Left lung (tissue), 10 donors: ENCODE data around the gene MIGA2. TPM values are rescaled to one million over a fixed set of nuclear protein-coding genes. Genes with fewer than 3 reads are reported as not detected.

Experiments
- ATAC-seq: fragments of 200-7000 bp; cut with Tn5 transposase; one replicate; pipeline ENCODE4 v1.9.1; 2020; ENCODE audit warnings: moderate library complexity
- DNase-seq, 4 donors: peaks; one replicate each; pipeline ENCODE4 v3.0.0-alpha.2; 2013 to 2020
- H3K27ac ChIP-seq, 2 donors: fragments of 200-600 bp; sonication (generic) in 1 of 2; one replicate each; pipeline versions ENCODE4 v1.5.0 to v1.8.0; 2020 to 2021
- H3K27me3 ChIP-seq, 2 donors: fragments of 200-600 bp; sonication (generic) in 1 of 2; one replicate each; pipeline versions ENCODE4 v1.5.0 to v1.8.0; 2020 to 2021
- H3K36me3 ChIP-seq, 2 donors: fragments of 200-600 bp; sonication (generic) in 1 of 2; one replicate each; pipeline versions ENCODE4 v1.5.0 to v1.8.0; 2020 to 2021
- H3K4me1 ChIP-seq, 2 donors: fragments of 200-600 bp; one replicate each; pipeline ENCODE4 v1.8.0; 2021
- H3K4me3 ChIP-seq, 2 donors: fragments of 200-600 bp; sonication (generic) in 1 of 2; one replicate each; pipeline versions ENCODE4 v1.5.0 to v1.8.0; 2020 to 2021; ENCODE audit warnings: mild to moderate bottlenecking in 1 of 2
- H3K9me3 ChIP-seq, 2 donors: fragments of 200-600 bp; sonication (generic) in 1 of 2; one replicate each; pipeline versions ENCODE4 v1.5.0 to v1.8.0; 2020 to 2021
- CTCF ChIP-seq, 2 donors: fragments of 200-600 bp; sonication (generic) in 1 of 2; IDR thresholded peaks; one replicate each; pipeline versions ENCODE4 v1.5.0 to v1.8.0; 2021; ENCODE audit warnings: antibody characterized with exemption in 2 of 2
- intact Hi-C, 2 donors: fragments of 100-400 bp; cut with DNase I; formaldehyde crosslinking; loops; one replicate each; pipeline versions ENCODE4 v1.11.2 to v1.14.2; 2022
- polyA plus RNA-seq, 6 donors: library from polyadenylated mRNA; unstranded; fragments of 120-200 nt; gene quantifications; one replicate each; pipeline ENCODE4 v1.2.1, GENCODE V29; 2013; ENCODE audit not compliant: insufficient read length in 6 of 6
- total RNA-seq, 2 donors: library from RNA; stranded (reverse); fragmentation: NEBNext Ultra II Directional; extraction: Animal tissue kit (Norgen Biotek cat#: 25700); gene quantifications; one replicate each; pipeline ENCODE4 v1.2.1, GENCODE V29; 2021
- donor health status: DM: no; HTN: yes; CAD: no.
- donor health status: DM: no; HTN: no; CAD: no.

Gene MIGA2
- total and polyA plus RNA-seq, 8 donors, result 15.9 to 28.6 (median 19.3) TPM

DNA sequence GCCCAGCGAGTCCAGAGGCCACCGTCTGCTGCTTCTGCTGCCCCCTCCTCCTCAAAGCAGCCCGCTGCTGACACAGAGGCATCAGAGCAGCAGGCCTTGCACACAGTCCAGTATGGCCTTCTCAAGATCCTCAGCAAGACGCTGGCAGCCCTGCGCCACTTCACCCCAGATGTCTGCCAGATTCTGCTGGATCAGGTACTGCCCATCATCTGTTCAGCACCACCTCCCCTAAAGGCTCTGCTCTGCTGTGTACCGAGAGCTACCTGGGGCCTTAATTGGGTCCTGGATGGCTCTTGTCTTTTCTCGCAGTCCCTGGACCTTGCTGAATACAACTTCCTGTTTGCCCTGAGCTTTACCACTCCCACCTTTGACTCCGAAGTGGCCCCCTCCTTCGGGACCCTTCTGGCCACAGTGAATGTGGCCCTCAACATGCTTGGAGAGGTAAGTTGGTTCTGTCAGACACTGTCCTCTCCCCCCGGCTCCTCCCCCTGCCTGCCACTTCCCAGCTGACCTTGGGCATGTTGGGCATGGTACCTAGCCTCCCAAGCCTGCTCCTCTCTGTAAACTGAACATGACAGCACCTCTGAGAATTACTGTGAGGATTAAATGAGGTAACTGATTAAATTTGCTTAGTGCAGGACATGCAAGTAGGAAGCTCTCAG is 31.0 kb upstream of the MIGA2 start:
- H3K4me1 ChIP-seq, result no peaks in the 10 kb centered on the region
- no peaks in the 10 kb centered on the region for H3K9me3 ChIP-seq
- no peak for TF ChIP-seq CTCF (IDR thresholded peaks at IDR 0.05)
- no peaks in the 10 kb centered on the region for H3K27me3 ChIP-seq
- no peak overlapping the region for H3K4me3 ChIP-seq
- no peak for ATAC-seq
- intact Hi-C loops, result no loop called here
- peaks cover 0 to 99% of the 10 kb centered on the region in 2 donors for H3K36me3 ChIP-seq
- DNase-seq, result no peak
- H3K27ac ChIP-seq, result no peak overlapping the region

DNA sequence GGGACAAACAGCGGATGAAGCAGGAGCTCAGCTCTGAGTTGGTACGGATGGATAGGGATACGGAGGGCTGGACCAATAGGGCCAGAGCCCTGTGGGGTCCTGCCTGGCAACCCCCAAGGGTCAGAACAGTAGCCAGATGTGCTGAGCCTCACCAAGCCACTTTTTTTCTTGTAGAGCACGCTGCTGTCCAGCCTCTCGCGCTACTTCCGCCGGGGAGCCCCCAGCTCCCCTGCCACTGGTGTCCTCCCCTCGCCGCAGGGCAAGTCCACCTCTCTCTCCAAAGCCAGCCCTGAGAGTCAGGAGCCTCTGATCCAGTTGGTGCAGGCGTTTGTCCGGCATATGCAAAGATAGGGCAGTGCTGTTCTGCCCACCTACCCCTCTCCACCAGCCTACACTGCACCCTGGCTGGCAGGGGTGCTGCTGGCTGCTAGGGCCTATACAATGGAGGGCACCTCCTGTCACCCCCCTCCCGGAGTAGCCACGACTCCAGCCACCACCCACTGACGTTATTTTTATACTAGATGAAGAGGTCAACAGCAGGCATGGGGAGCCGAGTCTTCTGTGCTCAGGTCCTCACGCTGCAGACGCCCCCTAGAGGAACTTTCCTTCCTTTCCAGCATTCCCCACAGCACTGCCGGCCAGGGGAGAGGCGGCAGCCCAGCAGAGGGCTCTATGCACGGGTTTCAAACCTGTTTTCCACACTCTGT is 29.9 kb upstream of the MIGA2 start:
- Histone ChIP-seq H3K9me3 (no peaks in the 10 kb centered on the region), H3K4me1 (no peaks in the 10 kb centered on the region), H3K27me3 (no peaks in the 10 kb centered on the region), H3K27ac (no peak overlapping the region), H3K4me3 (no peak overlapping the region), H3K36me3 (peaks cover 0 to 99% of the 10 kb centered on the region in 2 donors)
- peak; percentile 72 to 82 for TF ChIP-seq CTCF (IDR thresholded peaks at IDR 0.05)
- intact Hi-C loops, result no loop called here
- peak in 3 of 4 donors; percentile 46 to 68 (median 61) for DNase-seq
- ATAC-seq, result peak; percentile 88

- H3K27me3 ChIP-seq, result no peaks in the 10 kb centered on the region
- ATAC-seq, result no peak
- peaks cover 0 to 99% of the 10 kb centered on the region in 2 donors for H3K36me3 ChIP-seq
- no peaks in the 10 kb centered on the region for H3K4me1 ChIP-seq
- no peak overlapping the region for H3K27ac ChIP-seq
- peak in 1 of 4 donors; percentile 18 for DNase-seq
- H3K4me3 ChIP-seq, result no peak overlapping the region
- intact Hi-C loops, result no loop called here
- H3K9me3 ChIP-seq, result no peaks in the 10 kb centered on the region
- no peak for TF ChIP-seq CTCF (IDR thresholded peaks at IDR 0.05)
These were observed 29.2 kb upstream of the MIGA2 start for GRCh38 chr9:129007035-129007765.

DNA sequence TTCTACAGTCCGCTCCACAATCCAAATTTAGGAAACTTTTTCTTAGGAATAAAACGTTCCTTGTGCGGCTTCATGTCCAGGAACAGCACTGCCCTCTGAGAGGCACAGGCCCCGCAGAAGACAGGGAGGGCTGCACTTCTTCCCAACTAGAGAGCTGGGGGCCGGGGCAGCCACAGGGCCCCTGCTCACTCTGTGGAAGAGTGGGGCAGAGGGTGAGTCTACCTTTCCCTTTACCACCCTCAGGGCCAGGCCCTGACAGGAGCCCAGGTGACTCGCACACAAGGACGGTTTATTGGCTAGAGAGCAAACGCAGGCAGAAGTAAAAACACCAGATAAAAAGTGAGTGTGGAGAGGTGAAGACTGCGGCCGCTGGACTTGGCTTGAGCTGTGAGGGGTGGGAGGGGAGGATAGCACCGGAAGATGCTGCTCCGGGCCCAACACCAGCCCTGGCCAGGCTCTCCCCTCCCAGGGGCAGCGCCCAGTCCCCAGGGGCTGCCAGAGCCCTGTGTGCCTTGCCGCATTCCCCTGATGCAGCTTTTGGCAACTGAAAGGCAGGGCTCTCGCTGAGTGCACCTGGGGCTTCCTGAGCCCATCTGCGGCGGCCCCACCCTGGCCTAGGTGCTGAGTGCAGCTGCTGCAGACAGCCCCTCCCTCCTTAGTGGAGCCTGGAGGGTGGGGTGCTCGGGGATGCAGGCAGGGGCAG is 28.5 kb upstream of the MIGA2 start:
- intact Hi-C loops, result no loop called here
- ATAC-seq, result no peak
- H3K27ac ChIP-seq, result no peak overlapping the region

More for the DNA sequence above, 28.5 kb upstream of the MIGA2 start:
- Histone ChIP-seq H3K4me1 (no peaks in the 10 kb centered on the region), H3K4me3 (no peak overlapping the region), H3K9me3 (no peaks in the 10 kb centered on the region), H3K36me3 (peaks cover 0 to 99% of the 10 kb centered on the region in 2 donors), H3K27me3 (no peaks in the 10 kb centered on the region)
- DNase-seq, result peak in 1 of 4 donors; percentile 61
- TF ChIP-seq CTCF (IDR thresholded peaks at IDR 0.05), result no peak
